CD4-positive, alpha-beta T cell treated with Interleukin-15 for 1 hour (primary cell): ENCODE measurements around the gene B3GAT3.
"Not testable (repeated sequence)": the region's sequence is repeated elsewhere in the genome, so short reads cannot be mapped to it uniquely, and the experiment has no call there.

ENCODE experiments used
- DNase-seq: peaks from one replicate; pipeline ENCODE4 v3.0.0-alpha.2; 2020

The B3GAT3 gene

DNA sequence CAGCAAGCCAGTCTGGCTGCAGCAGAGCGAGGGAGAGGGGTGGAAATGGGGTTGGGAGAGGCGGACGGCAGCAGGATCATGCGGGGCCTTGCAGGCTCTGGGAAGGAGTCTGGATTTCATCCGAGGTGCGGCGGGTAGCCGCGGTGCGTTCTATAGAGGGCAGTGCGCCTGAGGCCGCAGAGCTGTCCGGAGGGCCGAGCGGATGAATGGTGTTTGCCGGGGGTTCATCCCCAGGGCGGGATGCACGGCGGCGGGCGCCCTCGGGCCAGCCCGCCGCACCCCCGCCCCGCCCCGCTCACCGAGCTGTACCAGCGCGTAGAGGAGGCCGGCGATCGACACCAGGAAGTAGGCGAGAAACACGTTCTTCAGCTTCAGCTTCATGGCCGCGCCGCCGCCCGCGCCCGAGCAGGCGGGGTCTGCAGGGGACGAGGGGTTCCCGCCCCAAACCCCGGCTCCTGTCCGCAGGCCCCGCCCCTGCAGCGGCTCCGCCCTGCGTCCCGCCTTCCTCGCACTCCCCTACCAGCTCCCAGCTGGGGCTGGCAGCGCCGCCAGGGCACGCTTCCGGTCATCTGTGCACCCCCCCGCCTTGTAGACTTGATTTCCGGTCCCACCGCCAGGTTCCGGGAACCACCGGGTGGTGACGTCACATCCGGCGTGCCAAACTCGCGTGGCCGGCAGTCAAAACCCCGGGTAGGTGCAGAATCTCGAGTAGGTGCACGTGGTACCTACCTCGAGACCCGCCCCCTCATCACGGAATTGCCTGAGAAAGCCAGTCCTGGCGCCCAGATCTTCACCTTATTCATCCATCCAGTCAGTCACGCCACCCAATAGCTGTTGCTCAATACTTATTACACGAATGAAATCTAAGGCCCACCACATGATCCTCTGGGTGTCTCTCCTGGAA lies at the start of gene B3GAT3:
Gene B3GAT3 (minus strand): TSS at position 420 of the 904 bp plus-strand sequence. CDS start 39 bp downstream, at position 381.
- peak; percentile 99 for DNase-seq

DNA sequence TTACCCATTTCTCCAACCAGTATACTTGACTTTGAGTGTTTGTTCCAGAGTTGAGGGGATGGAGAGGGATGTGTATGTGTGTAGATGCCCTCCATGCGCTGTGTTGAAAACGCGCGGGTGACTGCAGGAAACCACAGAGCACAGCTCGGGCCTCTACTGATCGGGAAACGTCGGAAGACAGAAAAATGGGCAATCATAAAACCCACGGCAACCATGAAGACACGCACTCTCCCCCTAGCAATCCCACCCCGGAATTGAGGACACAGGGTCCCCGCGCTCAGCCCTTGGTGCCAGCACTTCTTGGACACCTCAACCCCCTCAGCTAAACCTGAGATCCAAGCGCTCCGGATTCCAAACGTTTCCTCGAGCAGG lies 49.4 kb upstream of the B3GAT3 start:
- no peak for DNase-seq

DNA sequence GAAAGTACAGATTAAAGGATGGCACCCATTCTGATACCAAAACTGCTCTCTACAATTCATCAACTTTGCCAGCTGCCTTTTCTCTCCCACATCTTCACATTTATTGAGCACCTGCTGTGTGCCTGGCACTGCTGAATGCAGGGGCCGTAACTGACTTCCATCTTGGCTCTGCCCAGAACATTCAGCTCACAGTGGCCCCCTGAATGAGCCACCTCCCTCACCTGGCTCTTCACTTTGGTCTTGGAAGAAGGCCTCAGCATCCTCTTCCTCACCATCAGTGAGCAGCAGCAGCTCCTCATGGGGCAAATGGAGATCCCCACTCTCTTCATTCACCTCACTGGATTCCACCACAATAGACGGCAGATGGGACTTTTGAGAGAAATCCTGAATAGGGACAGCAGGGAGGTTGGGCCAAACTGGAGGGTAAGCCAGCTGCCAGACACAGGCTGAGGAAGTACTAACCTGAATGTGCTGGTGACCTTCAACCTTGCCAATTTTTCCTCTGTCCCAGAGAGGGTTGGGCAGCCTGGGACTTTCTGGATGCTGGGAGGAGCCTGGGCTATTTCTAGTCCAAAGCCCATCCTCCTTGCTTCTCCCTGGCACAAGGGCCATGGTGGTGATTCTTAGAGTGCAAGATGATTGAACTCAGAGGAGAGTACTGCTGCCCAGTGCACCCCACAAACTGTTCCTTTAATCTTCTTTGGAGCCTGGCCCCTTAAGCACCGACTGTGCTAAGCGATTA lies 47.8 kb upstream of the B3GAT3 start:
- DNase-seq = no peak

DNA sequence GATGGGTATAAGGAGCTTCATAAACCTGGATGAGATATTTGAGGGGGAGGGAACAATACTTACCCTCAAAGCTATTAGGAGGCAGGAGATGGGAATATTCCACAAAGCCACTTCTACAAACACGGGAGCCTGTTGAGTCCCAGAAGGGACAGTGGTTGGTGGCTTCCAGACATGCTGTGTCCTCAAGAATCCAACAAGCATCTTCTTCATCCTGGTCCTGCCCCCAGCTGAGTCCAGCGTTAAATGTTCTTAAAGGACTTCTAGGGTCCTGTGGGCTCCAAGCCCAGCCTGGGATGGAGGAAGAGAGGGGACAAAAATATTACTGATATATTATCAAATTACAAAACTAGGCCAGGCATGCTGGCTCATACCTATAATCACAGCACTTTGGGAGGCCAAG lies 45.7 kb upstream of the B3GAT3 start:
- DNase-seq = no peak

DNA sequence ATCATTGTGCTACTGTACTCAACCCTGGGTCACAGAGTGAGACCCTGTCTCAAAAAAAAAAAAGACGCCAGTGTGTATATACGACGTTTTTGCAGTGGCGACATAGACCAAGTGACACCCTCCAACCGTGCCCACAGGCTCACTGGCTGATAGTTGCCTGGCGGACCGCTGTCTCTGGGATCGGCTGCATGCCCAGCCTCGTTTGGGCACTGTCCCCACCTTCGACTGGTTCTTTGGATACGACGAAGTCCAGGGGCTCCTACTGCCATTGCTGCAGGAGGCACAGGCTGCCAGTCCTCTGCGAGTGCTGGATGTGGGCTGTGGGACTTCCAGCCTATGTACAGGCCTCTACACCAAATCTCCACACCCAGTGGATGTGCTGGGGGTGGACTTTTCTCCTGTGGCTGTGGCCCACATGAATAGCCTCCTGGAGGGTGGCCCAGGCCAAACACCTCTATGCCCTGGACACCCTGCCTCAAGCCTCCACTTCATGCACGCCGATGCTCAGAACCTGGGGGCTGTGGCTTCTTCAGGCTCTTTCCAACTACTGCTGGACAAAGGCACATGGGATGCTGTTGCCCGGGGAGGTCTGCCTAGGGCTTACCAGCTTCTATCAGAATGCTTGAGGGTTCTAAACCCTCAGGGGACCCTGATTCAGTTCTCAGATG lies 44.6 kb upstream of the B3GAT3 start:
- no peak for DNase-seq

DNA sequence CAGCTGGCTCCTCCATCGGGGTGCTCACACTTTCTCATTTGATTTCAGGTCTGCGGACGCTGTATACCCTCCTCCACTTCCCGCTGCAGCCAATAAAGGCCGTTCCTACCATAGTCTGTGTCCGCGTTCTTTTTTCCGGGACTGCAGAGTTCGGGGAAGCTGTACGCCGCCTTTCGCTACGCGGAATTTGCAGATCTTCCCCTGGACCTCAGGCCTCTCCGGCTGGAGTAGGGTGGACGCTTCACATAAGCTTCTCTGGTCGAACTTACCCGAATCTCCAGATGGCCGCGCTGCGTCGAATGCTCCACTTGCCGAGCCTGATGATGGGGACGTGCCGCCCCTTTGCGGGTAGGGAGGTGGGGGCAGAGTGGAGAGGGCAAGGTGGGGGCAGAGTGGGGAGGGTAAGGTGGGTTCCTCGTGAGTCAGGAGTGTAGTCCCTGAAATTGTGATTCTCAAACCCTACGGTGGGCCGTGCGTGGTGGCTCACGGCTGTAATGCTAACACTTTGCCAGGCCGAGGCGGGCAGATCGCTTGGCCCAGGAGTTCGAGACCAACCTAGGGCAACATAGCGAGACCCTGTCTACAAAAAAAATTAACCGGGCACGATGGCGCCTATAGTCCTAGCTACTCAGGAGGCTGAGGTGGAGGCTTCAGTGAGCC lies 43.9 kb upstream of the B3GAT3 start:
- peak; percentile 64 for DNase-seq

DNA sequence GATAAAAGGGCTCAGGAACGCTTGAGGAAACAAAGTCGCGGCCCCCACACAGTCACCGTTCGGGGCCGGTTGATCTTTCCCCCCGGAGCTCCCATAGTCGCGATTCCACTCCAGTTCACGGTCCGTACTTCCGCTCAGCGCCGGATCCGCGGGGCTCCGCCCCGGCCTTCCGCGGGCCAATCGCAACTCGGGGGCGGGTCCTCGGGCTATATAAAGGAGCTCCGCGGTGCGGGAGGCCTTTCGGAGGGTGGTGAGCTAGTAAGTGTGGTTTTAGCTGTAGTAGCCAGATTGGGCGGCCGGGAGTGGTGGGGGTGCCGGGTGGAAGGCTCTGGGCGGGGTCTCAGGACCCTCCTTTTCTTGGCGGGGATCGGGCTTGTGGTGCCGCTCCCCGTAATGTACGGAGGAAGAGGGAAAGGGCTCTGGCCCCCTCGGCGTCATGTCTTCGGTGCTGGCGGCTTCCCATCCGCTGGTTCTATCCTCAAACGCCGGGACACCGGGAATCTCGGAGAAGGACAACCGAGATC lies 43.4 kb upstream of the B3GAT3 start, which contains the start of the genes C11orf98 and CSKMT:
Gene C11orf98 (minus strand): TSS at position 136 of the 524 bp plus-strand sequence. CDS start 41 bp downstream, at position 95.
Gene CSKMT (plus strand): TSS at position 238 of the 524 bp plus-strand sequence. CDS start 568 bp downstream, outside the sequence.
- DNase-seq = peak; percentile 93

DNA sequence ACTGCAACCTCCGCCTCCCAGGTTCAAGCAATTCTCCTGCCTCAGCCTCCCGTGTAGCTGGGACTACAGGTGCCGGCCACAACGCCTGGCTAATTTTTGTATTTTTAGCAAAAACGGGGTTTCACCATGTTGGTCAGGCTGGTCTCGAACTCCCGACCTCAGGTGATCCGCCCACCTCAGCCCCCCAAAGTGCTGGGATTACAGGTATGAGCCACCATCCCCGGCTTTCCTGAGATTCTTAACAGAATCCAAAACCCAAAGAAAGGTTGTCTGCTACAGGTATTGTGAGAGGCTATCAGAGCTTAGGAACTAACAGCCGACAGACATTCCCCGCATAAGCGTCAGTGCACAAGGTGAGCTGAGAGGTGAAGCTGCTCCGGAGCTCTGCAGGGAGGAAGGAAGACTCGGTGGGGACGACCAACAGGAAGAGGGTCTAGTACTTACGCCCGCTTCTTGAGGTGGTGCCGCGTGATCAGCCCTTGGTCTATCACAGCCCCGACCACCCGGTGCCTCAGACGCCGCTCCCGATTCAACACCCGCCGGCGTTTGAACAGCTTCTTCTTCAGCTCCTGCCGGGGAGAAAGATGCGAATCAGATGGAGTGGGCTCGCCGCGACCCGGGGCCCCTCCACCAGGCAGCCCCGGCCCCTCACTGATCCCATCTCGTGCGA lies 42.8 kb upstream of the B3GAT3 start:
- DNase-seq = peak; percentile 58

DNA sequence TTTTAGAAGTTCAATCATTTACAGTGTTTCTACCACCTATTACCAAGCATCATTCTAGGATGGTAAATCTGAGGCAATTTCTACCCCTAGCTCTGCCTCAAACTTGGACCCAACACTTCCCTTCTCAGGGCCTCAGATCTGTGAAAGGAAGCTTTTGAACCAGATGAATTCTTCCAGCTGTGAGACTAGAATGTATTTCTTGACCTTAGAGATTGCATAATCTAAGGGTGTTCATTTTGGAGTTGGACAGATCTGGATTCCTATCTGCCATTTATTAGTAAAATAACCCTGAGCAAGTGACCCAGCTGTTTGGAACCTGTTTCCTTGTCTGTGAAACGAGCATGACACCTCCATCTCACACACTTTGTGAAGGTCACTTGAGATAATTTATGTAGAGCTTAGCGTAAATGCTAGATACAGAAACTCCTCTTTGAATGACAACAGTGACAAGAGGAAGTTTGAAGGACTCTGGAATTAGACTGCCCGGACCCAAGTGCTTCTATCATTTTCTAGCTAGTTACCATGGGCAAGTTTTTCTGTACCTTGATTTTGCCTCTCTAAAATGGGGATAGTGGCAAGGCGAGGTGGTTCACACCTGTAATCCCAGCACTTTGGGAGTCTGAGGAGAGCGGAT lies 35.1 kb upstream of the B3GAT3 start:
- DNase-seq = no peak

DNA sequence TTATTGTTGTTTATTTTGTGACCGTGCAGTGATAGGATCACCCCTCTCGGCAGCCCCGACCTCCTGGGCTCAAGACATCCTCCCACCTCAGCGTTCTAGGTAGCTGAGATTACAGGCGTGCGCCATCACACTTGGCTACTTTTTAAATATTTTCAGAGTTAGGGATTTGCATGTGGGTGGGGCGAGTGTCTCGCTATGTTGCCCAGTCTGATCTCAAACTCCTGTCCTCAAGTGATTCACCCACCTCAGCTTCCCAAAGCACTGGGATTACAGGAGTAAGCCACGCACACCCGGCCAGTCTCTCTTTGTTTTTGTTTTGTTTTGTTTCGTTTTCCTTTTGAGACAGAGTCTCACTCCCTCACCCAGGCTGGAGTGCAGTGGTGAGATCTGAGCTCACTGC lies 32.5 kb upstream of the B3GAT3 start:
- DNase-seq = no peak

DNA sequence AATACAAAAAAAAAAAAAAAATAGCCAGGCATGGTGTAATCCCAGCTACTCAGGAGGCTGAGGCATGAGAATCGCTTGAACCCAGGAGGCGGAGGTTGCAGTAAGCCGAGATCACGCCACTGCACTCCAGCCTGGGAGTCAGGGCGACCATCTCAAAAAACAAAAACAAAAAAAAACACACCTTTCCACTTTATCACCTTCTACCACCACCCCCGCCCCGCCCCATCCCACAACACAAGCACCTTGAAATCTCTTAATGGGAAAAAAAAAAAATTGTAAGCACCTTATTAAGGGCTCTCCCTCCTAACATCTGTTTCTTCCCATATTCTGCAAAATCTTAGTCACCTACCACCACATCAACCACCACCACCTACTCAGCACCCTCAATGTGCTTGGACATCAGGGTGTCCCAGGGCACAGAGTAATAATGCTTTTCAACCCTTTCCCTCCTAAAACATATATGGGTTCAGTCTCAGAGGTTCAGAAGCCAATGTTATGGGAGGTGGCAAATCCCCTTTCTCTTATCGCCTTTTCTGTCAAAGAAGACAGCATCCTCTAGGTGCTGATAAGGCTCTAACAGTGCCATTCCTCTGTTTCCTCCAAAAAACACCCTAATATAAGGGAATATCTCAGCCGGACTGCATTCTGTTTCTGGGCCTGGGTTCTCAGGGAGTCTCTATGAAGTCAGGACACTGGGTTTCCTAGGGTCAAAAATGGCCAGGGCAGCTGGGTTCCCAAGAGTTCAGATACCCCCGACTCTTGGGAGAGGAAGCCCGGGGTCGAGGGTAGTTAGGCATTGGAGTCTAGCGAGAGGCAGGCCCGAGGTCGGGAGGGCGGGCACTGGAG lies 30.6 kb upstream of the B3GAT3 start:
- DNase-seq = peak; percentile 22

DNA sequence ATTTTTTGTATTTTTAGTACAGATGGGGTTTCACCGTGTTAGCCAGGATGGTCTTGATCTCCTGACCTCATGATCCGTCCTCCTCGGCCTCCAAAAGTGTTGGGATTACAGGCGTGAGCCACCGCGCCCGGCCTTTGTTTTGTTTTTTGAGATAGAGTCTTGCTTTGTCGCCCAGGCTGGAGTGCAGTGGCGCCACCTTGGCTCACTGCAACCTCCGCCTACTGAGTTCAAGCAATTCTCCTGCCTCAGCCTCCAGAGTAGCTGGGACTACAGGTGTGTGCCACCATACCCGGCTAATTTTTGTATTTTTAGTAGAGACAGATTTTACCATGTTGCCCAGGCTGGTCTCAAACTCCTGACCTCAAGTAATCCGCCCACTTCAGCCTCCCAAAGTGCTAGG lies 28.5 kb upstream of the B3GAT3 start:
- DNase-seq = not testable (repeated sequence)

DNA sequence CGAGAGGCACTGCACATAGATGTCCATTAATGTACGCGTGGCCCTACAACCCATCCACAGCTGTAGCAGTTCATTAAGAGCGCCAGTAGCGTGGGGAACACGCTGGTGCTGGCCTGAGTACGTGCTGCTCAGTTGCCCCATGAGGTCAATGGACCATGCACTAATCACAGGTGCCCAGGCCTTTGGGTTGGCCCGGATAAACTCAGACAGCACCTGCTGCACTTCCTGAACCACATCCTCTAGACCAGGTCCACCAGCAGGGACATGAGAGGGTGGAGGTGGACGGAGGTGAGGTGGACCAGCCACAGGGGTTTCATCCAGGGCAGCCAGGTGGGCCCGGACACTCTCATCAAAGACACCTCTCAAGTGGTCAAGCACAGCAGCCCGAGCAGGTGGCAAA lies 27.7 kb upstream of the B3GAT3 start:
- no peak for DNase-seq

DNA sequence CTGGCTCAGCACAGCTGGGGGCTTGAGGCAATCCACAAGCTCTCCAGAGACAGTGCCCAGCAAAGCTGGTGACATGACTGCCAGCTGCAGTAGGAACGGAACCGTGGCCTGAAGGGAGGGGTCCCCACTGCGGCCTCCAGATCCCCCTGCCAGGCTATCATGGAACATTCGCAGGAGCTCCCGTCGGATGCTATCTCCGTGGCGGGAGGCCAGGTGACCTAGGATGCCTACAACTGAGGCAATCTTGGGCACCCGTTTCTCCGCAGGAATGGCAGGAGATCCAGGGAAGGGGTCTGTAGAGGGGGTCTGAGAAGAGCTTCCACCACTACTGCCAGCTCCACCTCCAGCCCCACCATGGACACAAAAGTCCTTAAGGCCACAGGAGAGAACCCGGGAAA lies 27.2 kb upstream of the B3GAT3 start:
- DNase-seq = no peak

DNA sequence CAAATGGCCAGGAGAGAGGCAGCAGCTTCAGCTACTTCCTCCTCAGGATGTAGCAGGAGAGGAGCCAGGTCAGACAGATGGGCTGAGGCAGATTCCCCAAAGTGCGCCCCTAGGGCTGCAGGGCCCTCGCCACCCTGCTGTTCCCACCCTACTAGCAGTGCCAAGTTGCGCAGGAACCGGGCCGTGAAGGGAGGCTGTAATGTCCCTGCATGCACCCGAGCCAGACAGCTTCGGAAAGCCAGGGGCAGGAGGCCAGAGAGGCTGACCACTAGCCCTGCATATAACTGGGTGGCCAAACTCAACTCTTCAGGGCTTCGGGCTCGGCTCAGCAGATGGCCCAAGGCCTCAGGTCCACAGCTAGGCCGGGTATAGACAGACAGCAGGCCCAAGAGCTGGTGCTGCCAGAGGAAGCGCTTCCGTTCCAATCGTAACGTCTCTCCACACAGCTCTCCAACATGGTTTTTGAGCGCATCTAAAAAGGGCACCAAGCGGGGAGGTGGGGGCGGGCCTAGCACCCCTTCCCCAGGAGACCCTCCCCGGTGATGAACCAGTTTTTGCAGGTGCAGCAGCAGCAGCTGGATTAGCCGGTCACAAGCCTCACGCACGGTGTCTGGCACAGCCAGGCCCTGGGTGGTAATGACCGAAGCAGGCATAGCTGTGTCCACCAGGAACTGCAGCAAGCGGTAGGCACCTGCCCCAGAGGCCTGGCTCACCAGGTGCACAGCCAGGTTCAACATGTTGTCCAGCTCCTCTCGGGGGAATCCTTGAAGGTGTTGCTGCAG lies 26.6 kb upstream of the B3GAT3 start:
- no peak for DNase-seq

DNA sequence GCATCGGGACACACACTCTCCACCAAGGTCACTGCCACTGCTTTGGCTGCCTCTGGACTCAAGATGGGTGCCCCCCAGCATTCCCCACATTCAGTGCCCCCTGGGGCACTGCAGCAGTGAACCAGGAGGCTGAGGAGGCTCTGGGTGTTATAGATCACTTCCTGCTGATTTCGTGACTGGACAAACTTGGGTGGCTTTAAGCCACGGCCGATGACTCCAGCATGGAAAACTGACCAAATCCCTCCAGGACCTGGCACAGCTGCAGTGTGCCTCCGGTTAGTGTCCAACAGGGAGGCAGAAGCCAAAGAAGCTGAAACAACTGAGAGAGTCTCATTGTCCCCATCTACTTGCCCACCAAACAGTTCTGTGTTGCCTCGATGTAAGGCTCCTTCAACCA lies 25.8 kb upstream of the B3GAT3 start:
- DNase-seq = no peak

DNA sequence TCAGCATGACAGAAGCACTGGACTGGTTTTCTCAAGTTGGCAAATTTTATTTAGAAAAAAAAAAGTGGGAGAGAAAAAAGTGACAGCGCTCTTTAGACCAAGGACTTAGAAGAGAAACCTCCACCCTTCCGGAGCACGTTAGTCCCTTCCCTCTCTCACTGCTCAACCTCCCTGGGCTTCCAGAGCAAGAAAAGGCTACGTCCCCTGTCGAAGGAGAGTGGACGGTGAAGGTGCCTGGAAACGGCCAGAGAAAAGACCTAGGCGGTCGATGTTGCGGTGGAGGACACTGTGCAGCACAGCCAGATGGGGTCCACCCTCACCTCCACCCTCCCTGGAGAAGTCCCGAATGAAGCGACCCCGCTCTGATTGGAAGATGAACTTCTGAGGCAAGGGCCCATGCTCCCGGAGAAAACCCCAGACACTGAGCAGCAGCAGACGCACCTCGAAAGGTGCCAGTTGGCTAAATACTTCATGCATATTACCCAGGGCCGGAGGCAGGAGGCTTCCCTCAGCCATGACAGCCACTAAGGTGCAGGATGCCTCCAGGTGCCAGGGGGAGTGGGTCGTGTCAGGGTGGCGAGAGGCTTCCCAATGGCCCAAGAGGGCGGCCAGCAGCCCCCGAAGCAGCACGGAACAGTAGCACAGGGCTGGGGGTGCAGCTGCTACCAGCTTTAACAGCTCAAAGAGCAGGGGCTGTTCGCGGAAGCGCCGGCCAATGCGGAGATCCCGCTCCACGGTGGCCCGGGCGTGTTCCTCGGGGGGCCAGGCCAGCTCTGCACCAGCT lies 25.2 kb upstream of the B3GAT3 start:
- no peak for DNase-seq

DNA sequence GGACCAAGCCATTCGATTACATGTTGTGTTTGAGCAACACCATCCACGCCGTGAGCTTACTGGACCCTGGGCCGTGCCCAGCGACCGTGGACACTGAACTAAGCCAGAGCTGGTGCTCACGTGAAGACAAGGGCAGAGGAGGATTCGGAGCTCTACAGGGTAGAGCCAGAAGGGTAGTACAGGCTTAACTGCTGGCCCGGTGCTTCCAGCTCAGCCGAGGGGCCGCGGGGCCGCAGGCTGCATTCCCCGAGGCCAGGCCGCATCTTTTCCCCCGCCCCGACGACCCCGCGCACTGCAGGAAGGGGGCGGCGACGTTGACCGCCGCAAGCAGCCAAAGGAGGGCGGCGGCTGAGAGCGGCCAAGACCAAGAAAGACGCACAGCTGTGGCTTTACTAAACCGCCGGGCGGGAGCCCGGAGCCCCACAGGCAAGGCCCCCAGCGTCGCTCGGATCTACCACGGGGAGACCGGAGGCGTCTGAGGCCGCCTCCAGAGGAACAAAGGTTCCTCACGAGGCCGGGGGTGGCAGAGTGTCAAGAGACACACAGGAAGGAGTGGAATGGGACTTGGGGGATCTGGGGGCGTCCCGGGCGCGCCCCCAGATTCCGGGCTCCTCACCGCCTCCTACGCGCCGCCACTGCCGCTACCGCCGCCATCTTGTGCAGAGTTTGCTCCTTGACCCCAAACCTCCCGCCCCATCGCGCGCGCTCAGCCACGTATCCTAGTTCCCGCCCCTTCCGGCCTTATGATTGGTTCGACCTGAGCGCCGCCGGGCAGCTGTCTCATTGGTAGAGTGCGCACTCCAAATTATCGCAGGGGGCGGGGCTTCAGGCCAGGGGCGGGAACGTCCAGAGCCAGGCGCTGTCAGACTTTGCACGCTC lies 24.4 kb upstream of the B3GAT3 start, which contains the start of gene GANAB:
Gene GANAB (minus strand): TSS at position 668 of the 879 bp plus-strand sequence. CDS start 14 bp downstream, at position 654.
- DNase-seq = peak; percentile 98
